Right lobe of liver (tissue), 4 donors: ENCODE data around the gene VTN.

ENCODE experiments used
- POLR2A ChIP-seq: fragments of 450-650 bp; IDR thresholded peaks from one replicate; pipeline ENCODE4 v1.6.1; 2017; ENCODE audit warnings: antibody characterized with exemption, mild to moderate bottlenecking
- TF ChIP-seq, protein P1 (sequence below), 4 donors: fragments of 200-600 bp in 3 of 4; fragments of 450-650 bp in 1 of 4; IDR thresholded peaks; one replicate each; pipeline versions ENCODE4 v1.5.1 to v1.8.0; 2016 to 2022; ENCODE audit warnings: antibody characterized with exemption in 4 of 4, mild to moderate bottlenecking in 2 of 4
- donor health status: DM: no; HTN: no; CAD: no.
- donor health status: DM: no; HTN: no; CAD: no.
- donor health status: DM: no; HTN: yes; CAD: no.

- TF ChIP-seq POLR2A: no peak
- TF ChIP-seq, protein P1, sequence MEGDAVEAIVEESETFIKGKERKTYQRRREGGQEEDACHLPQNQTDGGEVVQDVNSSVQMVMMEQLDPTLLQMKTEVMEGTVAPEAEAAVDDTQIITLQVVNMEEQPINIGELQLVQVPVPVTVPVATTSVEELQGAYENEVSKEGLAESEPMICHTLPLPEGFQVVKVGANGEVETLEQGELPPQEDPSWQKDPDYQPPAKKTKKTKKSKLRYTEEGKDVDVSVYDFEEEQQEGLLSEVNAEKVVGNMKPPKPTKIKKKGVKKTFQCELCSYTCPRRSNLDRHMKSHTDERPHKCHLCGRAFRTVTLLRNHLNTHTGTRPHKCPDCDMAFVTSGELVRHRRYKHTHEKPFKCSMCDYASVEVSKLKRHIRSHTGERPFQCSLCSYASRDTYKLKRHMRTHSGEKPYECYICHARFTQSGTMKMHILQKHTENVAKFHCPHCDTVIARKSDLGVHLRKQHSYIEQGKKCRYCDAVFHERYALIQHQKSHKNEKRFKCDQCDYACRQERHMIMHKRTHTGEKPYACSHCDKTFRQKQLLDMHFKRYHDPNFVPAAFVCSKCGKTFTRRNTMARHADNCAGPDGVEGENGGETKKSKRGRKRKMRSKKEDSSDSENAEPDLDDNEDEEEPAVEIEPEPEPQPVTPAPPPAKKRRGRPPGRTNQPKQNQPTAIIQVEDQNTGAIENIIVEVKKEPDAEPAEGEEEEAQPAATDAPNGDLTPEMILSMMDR (IDR thresholded peaks at IDR 0.05): no peak
Measured at GRCh38 chr17:28415886-28416285, 45.8 kb upstream of the VTN start.
